K562 (cell line): ENCODE measurements around the gene PLXNB1. TPM values are rescaled to one million over a fixed set of nuclear protein-coding genes. Genes with fewer than 3 reads are reported as not detected.
A peak's percentile ranks its signal among the peaks of the same experiment; 100 is the strongest.

Source experiments
- ATF3 ChIP-seq, 2 experiments: fragments of 450-650 bp in 1 of 2; sonication (generic) in 1 of 2; formaldehyde crosslinking in 1 of 2; IDR thresholded peaks in 1 of 2; conservative IDR thresholded peaks in 1 of 2; 2 replicates each; pipeline versions ENCODE4 v1.6.1 to v1.8.1; 2016 to 2023; ENCODE audit warnings: mild to moderate bottlenecking in 2 of 2, moderate library complexity in 2 of 2, inconsistent platforms in 1 of 2, missing genetic modification reagents in 1 of 2
- BMI1 ChIP-seq: fragments of 150-350 bp; IDR thresholded peaks from 2 replicates; pipeline ENCODE4 v1.6.1; 2014; ENCODE audit warnings: low read length
- BRF1 ChIP-seq: IDR thresholded peaks from 3 replicates; pipeline ENCODE4 v1.6.1; 2011; ENCODE audit warnings: borderline replicate concordance, mild to moderate bottlenecking; ENCODE audit not compliant: insufficient read length; ENCODE audit errors: extremely low read depth
- CBFB ChIP-seq: sonication (generic); formaldehyde crosslinking; IDR thresholded peaks from 2 replicates; pipeline ENCODE4 v1.4.0; 2020; ENCODE audit warnings: mild to moderate bottlenecking, missing genetic modification reagents
- CBX1 ChIP-seq: sonication (generic); IDR thresholded peaks from 2 replicates; pipeline ENCODE4 v1.6.1; 2016; ENCODE audit warnings: antibody characterized with exemption, low read depth, mild to moderate bottlenecking
- CCNT2 ChIP-seq: IDR thresholded peaks from 2 replicates; pipeline ENCODE4 v1.6.1; 2011; ENCODE audit warnings: borderline replicate concordance, low read depth, mild to moderate bottlenecking, moderate library complexity, mixed read lengths, low read length; ENCODE audit not compliant: insufficient read length; ENCODE audit errors: extremely low read depth
- ESRRB ChIP-seq: fragments of 250-450 bp; sonication (Bioruptor Pico); IDR thresholded peaks from 2 replicates; pipeline ENCODE4 v1.5.0; 2020; ENCODE audit warnings: mild to moderate bottlenecking, moderate library complexity, borderline replicate concordance
- EWSR1 ChIP-seq: fragments of 450-650 bp; IDR thresholded peaks from 2 replicates; pipeline ENCODE4 v1.6.1; 2018; ENCODE audit warnings: borderline replicate concordance, mild to moderate bottlenecking, low read depth, moderate library complexity; ENCODE audit not compliant: partially characterized antibody
- GATA2 ChIP-seq: sonication (generic); formaldehyde crosslinking; IDR thresholded peaks from 2 replicates; pipeline ENCODE4 v1.4.0; 2020; ENCODE audit warnings: mild to moderate bottlenecking, missing genetic modification reagents
- GTF2F1 ChIP-seq: IDR thresholded peaks from 2 replicates; pipeline ENCODE4 v1.6.1; 2011; ENCODE audit warnings: low read depth, low read length, improper control_type of control experiment
- HDAC8 ChIP-seq: fragments of 450-650 bp; IDR thresholded peaks from 2 replicates; pipeline ENCODE4 v1.6.1; 2016; ENCODE audit warnings: mild to moderate bottlenecking, missing genetic modification characterization, moderate library complexity, missing compliant biosample characterization
- ILK ChIP-seq: fragments of 450-650 bp; IDR thresholded peaks from 2 replicates; pipeline ENCODE4 v1.6.1; 2016; ENCODE audit warnings: missing genetic modification characterization, low read depth, mild to moderate bottlenecking, missing compliant biosample characterization, moderate library complexity, borderline replicate concordance
- MBD2 ChIP-seq: sonication (generic); IDR thresholded peaks from 2 replicates; pipeline ENCODE4 v1.6.1; 2016; ENCODE audit warnings: low read depth, borderline replicate concordance
- NCOA4 ChIP-seq: fragments of 450-650 bp; IDR thresholded peaks from 2 replicates; pipeline ENCODE4 v1.6.1; 2018; ENCODE audit warnings: mild to moderate bottlenecking; ENCODE audit not compliant: partially characterized antibody
- NR2C1 ChIP-seq, 2 experiments: fragments of 450-650 bp; IDR thresholded peaks; 2 replicates each; pipeline ENCODE4 v1.6.1; 2017; ENCODE audit warnings: mild to moderate bottlenecking in 2 of 2, antibody characterized with exemption in 1 of 2, inconsistent platforms in 1 of 2, missing compliant biosample characterization in 1 of 2, missing genetic modification characterization in 1 of 2
- NR4A1 ChIP-seq, 2 experiments: fragments of 250-450 bp in 1 of 2; fragments of 450-650 bp in 1 of 2; sonication (Bioruptor Pico) in 1 of 2; IDR thresholded peaks; 2 replicates each; pipeline versions ENCODE4 v1.4.0 to v1.6.1; 2016 to 2020; ENCODE audit warnings: mild to moderate bottlenecking in 2 of 2, missing compliant biosample characterization in 1 of 2, missing genetic modification characterization in 1 of 2, moderate library complexity in 1 of 2
- POLR2H ChIP-seq: IDR thresholded peaks from 2 replicates; pipeline ENCODE4 v1.6.1; 2016; ENCODE audit warnings: missing genetic modification characterization, low read depth, mild to moderate bottlenecking, control low read depth, missing compliant biosample characterization, moderate library complexity
- POLR3G ChIP-seq: IDR thresholded peaks from 2 replicates; pipeline ENCODE4 v1.6.1; 2011; ENCODE audit not compliant: insufficient read length, insufficient replicate concordance; ENCODE audit errors: extremely low read depth
- PTRF ChIP-seq: fragments of 450-650 bp; IDR thresholded peaks from 2 replicates; pipeline ENCODE4 v1.6.1; 2016; ENCODE audit warnings: mild to moderate bottlenecking, missing genetic modification characterization, missing compliant biosample characterization
- RNF2 ChIP-seq: sonication (generic); IDR thresholded peaks from 2 replicates; pipeline ENCODE4 v1.6.1; 2016
- SRSF7 ChIP-seq: fragments of 200-400 bp; formaldehyde crosslinking; optimal IDR thresholded peaks from 2 replicates; pipeline ENCODE3; 2017; ENCODE audit warnings: mild to moderate bottlenecking, low read depth, low read length
- ZKSCAN3 ChIP-seq: fragments of 250-450 bp; sonication (Bioruptor Pico); IDR thresholded peaks from 2 replicates; pipeline ENCODE4 v1.4.0; 2020
- ZNF561 ChIP-seq: fragments of 450-650 bp; formaldehyde crosslinking; conservative IDR thresholded peaks from 2 replicates; pipeline ENCODE4 v1.4.0; 2020; ENCODE audit warnings: mild to moderate bottlenecking, moderate library complexity
- polyA plus RNA-seq, 8 experiments: library from polyadenylated mRNA; depleted of rRNA in 4 of 8; stranded (reverse) in 5 of 8; unstranded in 3 of 8; fragments of >200 nt; fragmentation: Nextera tagmentation in 2 of 8; fragmentation: Illumina TruSeq in 1 of 8; extraction: Ambion mirVana in 2 of 8; extraction: Trizol in 1 of 8; gene quantifications; 2 replicates each; pipeline versions ENCODE4 v1.2.1 to v1.2.3, GENCODE V29; 2011 to 2014; ENCODE audit warnings: inconsistent platforms in 1 of 8, missing spikeins in 1 of 8
- total RNA-seq, 7 experiments: library from RNA; depleted of rRNA in 6 of 7; stranded (reverse); fragments of >200 nt in 6 of 7; fragmentation: Illumina TruSeq in 2 of 7; extraction: Trizol in 2 of 7; gene quantifications; 2 replicates each; pipeline versions ENCODE4 v1.2.1 to v1.2.3, GENCODE V29; 2011 to 2021; ENCODE audit warnings: low replicate concordance in 1 of 7
- TF ChIP-seq, protein P1 (sequence below): sonication (generic); formaldehyde crosslinking; IDR thresholded peaks from 2 replicates; pipeline ENCODE4 v1.9.0; 2022; ENCODE audit warnings: mild to moderate bottlenecking, missing genetic modification reagents
- TF ChIP-seq, protein P2 (sequence below): fragments of 450-650 bp; conservative IDR thresholded peaks from 2 replicates; pipeline ENCODE4 v1.6.1; 2016; ENCODE audit warnings: missing genetic modification characterization, low read depth, mild to moderate bottlenecking, control low read depth, missing compliant biosample characterization

Gene PLXNB1
- total and polyA plus RNA-seq, 9 of the 15 experiments (the other 6 are each of a cell fraction or from before 2014, with no cell fraction given): 0.17 to 17.4 (median 6.0) TPM

GRCh38 chr3:48439820-48440589 lies 10.1 kb upstream of the PLXNB1 start, which contains the start of the genes CCDC51 and TMA7 (continued):
- TF ChIP-seq ESRRB (no peak), CBX1 (0 out of 2 replicates have a peak, but pooled peaks have one; percentile 59), SRSF7 (no peak), ZNF561 (CRISPR knock-in tag) (no peak), NCOA4 (no peak), PTRF (tag) (no peak), EWSR1 (no peak), NR4A1 (CRISPR knock-in tag; IDR thresholded peaks at IDR 0.05) (no peak), NR4A1 (tag; IDR thresholded peaks at IDR 0.05) (no peak), MBD2 (peak; percentile 89), ATF3 (IDR thresholded peaks at IDR 0.05) (no peak), ATF3 (CRISPR knock-in tag; conservative IDR thresholded peaks at IDR 0.05) (no peak), NR2C1 (IDR thresholded peaks at IDR 0.05) (peak; percentile 98), NR2C1 (tag; IDR thresholded peaks at IDR 0.05) (peak; percentile 99), HDAC8 (tag) (no peak), CCNT2 (no peak), ILK (tag) (no peak), BMI1 (no peak), POLR3G (no peak), GTF2F1 (no peak), ZKSCAN3 (CRISPR knock-in tag) (no peak), POLR2H (tag) (peak; percentile 65; the same call in 1 of the 2 replicates), BRF1 (no peak), CBFB (CRISPR knock-in tag) (no peak), GATA2 (CRISPR knock-in tag) (no peak), RNF2 (no peak)
- TF ChIP-seq, protein P1, sequence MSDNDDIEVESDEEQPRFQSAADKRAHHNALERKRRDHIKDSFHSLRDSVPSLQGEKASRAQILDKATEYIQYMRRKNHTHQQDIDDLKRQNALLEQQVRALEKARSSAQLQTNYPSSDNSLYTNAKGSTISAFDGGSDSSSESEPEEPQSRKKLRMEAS (CRISPR knock-in tag): peak; percentile 47; the same call in 1 of the 2 replicates
- TF ChIP-seq, protein P2, sequence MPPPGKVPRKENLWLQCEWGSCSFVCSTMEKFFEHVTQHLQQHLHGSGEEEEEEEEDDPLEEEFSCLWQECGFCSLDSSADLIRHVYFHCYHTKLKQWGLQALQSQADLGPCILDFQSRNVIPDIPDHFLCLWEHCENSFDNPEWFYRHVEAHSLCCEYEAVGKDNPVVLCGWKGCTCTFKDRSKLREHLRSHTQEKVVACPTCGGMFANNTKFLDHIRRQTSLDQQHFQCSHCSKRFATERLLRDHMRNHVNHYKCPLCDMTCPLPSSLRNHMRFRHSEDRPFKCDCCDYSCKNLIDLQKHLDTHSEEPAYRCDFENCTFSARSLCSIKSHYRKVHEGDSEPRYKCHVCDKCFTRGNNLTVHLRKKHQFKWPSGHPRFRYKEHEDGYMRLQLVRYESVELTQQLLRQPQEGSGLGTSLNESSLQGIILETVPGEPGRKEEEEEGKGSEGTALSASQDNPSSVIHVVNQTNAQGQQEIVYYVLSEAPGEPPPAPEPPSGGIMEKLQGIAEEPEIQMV (tag): no peak
